ENCODE data around the gene GRAMD2B. TPM values are rescaled to one million over a fixed set of nuclear protein-coding genes. Genes with fewer than 3 reads are reported as not detected.

The GRAMD2B gene
- total RNA-seq, 2 experiments from 2014 or later = 7.2 to 9.4 TPM

DNA sequence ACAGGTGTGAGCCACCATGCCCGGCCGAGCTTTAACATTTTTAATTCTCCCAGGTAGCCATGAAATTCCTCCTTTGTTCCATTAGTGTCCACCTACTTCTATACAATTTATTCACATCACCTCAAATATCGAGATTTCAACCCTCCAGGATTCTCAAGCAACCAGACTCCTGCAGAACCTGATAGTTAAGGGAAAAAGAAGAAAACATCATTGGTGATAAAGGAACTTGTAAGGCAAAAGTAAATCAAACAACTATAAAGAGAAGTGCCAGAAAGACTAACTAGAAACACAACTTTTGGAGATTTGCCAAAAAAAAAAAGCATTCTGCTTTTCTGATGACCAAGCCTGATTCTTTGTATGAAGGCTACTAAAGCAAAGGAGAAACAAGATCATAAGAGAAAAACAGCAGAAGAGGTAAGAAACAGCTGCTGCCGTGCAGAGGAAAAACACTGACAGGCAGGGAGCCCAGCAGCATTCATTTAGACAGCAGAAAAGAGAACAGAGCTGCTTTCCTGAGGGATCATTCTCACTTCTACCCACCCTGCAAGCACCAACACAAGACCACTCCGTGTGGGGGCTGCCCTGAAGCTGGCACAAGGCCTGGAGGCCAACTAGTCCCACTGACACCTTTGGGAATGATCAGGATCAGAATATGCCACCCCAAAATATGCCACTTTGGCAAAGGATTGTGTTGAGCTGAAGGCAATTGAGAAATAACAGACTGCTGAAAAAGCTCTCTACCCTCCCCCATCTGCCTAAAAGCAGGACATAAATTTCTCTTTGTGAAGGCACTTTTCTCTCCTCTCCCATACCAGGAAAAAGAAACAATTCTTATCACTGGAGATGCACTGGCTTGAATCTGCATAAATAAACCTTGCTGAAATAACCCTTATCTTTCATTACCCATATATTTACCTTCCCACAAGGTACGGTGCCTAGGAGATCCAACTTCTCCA is 96.7 kb downstream of the GRAMD2B start:
- no peak overlapping the region for H3K27ac Mint-ChIP-seq
- H3K4me3 ChIP-seq (ENCODE audit: low read length) = no peak overlapping the region

DNA sequence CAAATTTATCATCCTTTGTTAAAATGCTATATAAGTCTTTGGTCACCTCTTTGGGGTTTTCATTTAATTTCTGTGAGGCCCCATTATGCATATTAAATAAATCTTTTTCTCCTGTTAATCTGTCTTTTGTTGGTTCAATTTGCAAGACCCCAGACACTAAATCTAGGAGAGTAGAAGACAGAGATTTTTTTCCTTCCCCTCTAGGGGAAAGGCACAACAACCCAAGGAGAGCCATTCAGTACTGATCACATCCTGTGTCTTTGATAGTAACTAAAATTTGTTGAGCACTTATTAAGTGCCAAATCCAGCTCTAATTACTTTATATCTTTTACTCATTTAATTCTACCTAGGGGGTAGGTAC is 97.4 kb downstream of the GRAMD2B start:
- ATAC-seq (ENCODE audit: poor library complexity) = no peak
- POLR2A ChIA-PET = no interaction called here

More for the DNA sequence above, 96.7 kb downstream of the GRAMD2B start:
- Histone ChIP-seq H3K9me3 (ENCODE audit: control insufficient read depth in 1 of 2, insufficient read depth in 1 of 2, low read length in 2 of 2) (no peaks in the 10 kb centered on the region), H3K27ac (ENCODE audit: low read depth in 1 of 2, low read length in 2 of 2) (no peak overlapping the region), H3K27me3 (ENCODE audit: control insufficient read depth in 1 of 2, insufficient read depth in 2 of 2, low read length in 2 of 2) (no peaks in the 10 kb centered on the region), H3K4me1 (ENCODE audit: insufficient read depth, low read length) (peaks cover 2% of the 10 kb centered on the region), H3K36me3 (ENCODE audit: insufficient read depth, low read length) (no peaks in the 10 kb centered on the region)
- no peak overlapping the region for H3K4me3 Mint-ChIP-seq
- intact Hi-C loops (cut with DNase I, micrococcal nuclease) = no loop called here
- no peak for ATAC-seq (ENCODE audit: poor library complexity)
- DNase-seq = no peak
- TF ChIP-seq CTCF (IDR thresholded peaks at IDR 0.05) = no peak
- POLR2A ChIA-PET = no interaction called here
- CTCF ChIA-PET = no interaction called here
- no peaks in the 10 kb centered on the region for H3K4me1 Mint-ChIP-seq (ENCODE audit: low read depth)
- no peaks in the 10 kb centered on the region for H3K27me3 Mint-ChIP-seq
- H3K36me3 Mint-ChIP-seq (ENCODE audit: low read depth) = no peaks in the 10 kb centered on the region
- no peaks in the 10 kb centered on the region for H3K9me3 Mint-ChIP-seq

GRCh38 chr5:126521130-126521529 is 97.9 kb downstream of the GRAMD2B start:
- H3K4me1 Mint-ChIP-seq (ENCODE audit: low read depth) = no peaks in the 10 kb centered on the region
- no peaks in the 10 kb centered on the region for H3K27me3 Mint-ChIP-seq
- DNase-seq = no peak
- no peaks in the 10 kb centered on the region for H3K36me3 ChIP-seq (ENCODE audit: insufficient read depth, low read length)
- no peaks in the 10 kb centered on the region for H3K27me3 ChIP-seq (ENCODE audit: control insufficient read depth in 1 of 2, insufficient read depth in 2 of 2, low read length in 2 of 2)
- intact Hi-C loops (cut with DNase I, micrococcal nuclease) = no loop called here
- H3K9me3 ChIP-seq (ENCODE audit: control insufficient read depth in 1 of 2, insufficient read depth in 1 of 2, low read length in 2 of 2) = no peaks in the 10 kb centered on the region
- no peak overlapping the region for H3K4me3 ChIP-seq (ENCODE audit: low read length)
- ChIA-PET POLR2A (no interaction called here), CTCF (no interaction called here)
- H3K36me3 Mint-ChIP-seq (ENCODE audit: low read depth) = no peaks in the 10 kb centered on the region
- H3K27ac ChIP-seq (ENCODE audit: low read depth in 1 of 2, low read length in 2 of 2) = no peak overlapping the region
- no peak for TF ChIP-seq CTCF (IDR thresholded peaks at IDR 0.05)
- no peaks in the 10 kb centered on the region for H3K9me3 Mint-ChIP-seq
- H3K4me3 Mint-ChIP-seq = no peak overlapping the region
- no peak overlapping the region for H3K27ac Mint-ChIP-seq
- H3K4me1 ChIP-seq (ENCODE audit: insufficient read depth, low read length) = peaks cover 2% of the 10 kb centered on the region
- ATAC-seq (ENCODE audit: poor library complexity) = no peak

More for the DNA sequence above, 97.4 kb downstream of the GRAMD2B start:
- Mint-ChIP-seq H3K4me3 (no peak overlapping the region), H3K27ac (no peak overlapping the region), H3K9me3 (no peaks in the 10 kb centered on the region), H3K27me3 (no peaks in the 10 kb centered on the region), H3K36me3 (ENCODE audit: low read depth) (no peaks in the 10 kb centered on the region), H3K4me1 (ENCODE audit: low read depth) (no peaks in the 10 kb centered on the region)
- Histone ChIP-seq H3K4me3 (ENCODE audit: low read length) (no peak overlapping the region), H3K27ac (ENCODE audit: low read depth in 1 of 2, low read length in 2 of 2) (no peak overlapping the region), H3K27me3 (ENCODE audit: control insufficient read depth in 1 of 2, insufficient read depth in 2 of 2, low read length in 2 of 2) (no peaks in the 10 kb centered on the region), H3K9me3 (ENCODE audit: control insufficient read depth in 1 of 2, insufficient read depth in 1 of 2, low read length in 2 of 2) (no peaks in the 10 kb centered on the region), H3K4me1 (ENCODE audit: insufficient read depth, low read length) (peaks cover 2% of the 10 kb centered on the region), H3K36me3 (ENCODE audit: insufficient read depth, low read length) (no peaks in the 10 kb centered on the region)
- intact Hi-C loops (cut with DNase I, micrococcal nuclease) = no loop called here
- no peak for DNase-seq
- no peak for TF ChIP-seq CTCF (IDR thresholded peaks at IDR 0.05)
- CTCF ChIA-PET = no interaction called here

Data from CD4-positive, alpha-beta T cell (primary cell).